GM23248 (cell line): ENCODE results near the gene NFYA. TPM values are rescaled to one million over a fixed set of nuclear protein-coding genes. Genes with fewer than 3 reads are reported as not detected.

Experiments
- DNase-seq: peaks from one replicate; pipeline ENCODE4 v3.0.0-alpha.2; 2015
- H2AFZ ChIP-seq: fragments of 200-600 bp; sonication (generic); 2 replicates; pipeline ENCODE4 v1.6.1; 2016; ENCODE audit warnings: antibody characterized with exemption
- H3F3A ChIP-seq: fragments of 200-600 bp; sonication (generic); 2 replicates; pipeline ENCODE4 v1.6.1; 2016; ENCODE audit warnings: mild to moderate bottlenecking, antibody characterized with exemption, mixed run types; ENCODE audit not compliant: insufficient read depth
- H3K27ac ChIP-seq: fragments of 200-600 bp; sonication (generic); 2 replicates; pipeline ENCODE4 v1.5.1; 2016; ENCODE audit warnings: mild to moderate bottlenecking
- H3K27me3 ChIP-seq: fragments of 200-600 bp; sonication (generic); replicated peaks from 2 replicates; pipeline ENCODE4 v1.6.1; 2016; ENCODE audit warnings: mild to moderate bottlenecking; ENCODE audit not compliant: insufficient read depth
- H3K36me3 ChIP-seq: fragments of 200-600 bp; sonication (generic); 2 replicates; pipeline ENCODE4 v1.6.1; 2016; ENCODE audit warnings: low read depth, mild to moderate bottlenecking
- H3K4me1 ChIP-seq: fragments of 200-600 bp; sonication (generic); 2 replicates; pipeline ENCODE4 v1.6.1; 2016; ENCODE audit warnings: mild to moderate bottlenecking; ENCODE audit not compliant: insufficient read depth
- H3K4me2 ChIP-seq: fragments of 200-600 bp; sonication (generic); one replicate; pipeline ENCODE4 v1.6.1; 2016; ENCODE audit warnings: mild to moderate bottlenecking; ENCODE audit not compliant: unreplicated experiment
- H3K4me3 ChIP-seq: fragments of 200-600 bp; sonication (generic); 2 replicates; pipeline ENCODE4 v1.5.1; 2016; ENCODE audit warnings: mild to moderate bottlenecking
- H3K79me2 ChIP-seq: fragments of 200-600 bp; sonication (generic); 2 replicates; pipeline ENCODE4 v1.6.1; 2016; ENCODE audit warnings: mild to moderate bottlenecking; ENCODE audit not compliant: insufficient read depth
- H3K9ac ChIP-seq: fragments of 200-600 bp; sonication (generic); 2 replicates; pipeline ENCODE4 v1.6.1; 2016; ENCODE audit warnings: mild to moderate bottlenecking
- H3K9me2 ChIP-seq: fragments of 200-600 bp; sonication (generic); 2 replicates; pipeline ENCODE4 v1.6.1; 2016; ENCODE audit warnings: mixed run types, mild to moderate bottlenecking, moderate library complexity; ENCODE audit not compliant: insufficient read depth
- H3K9me3 ChIP-seq: fragments of 200-600 bp; sonication (generic); one replicate; pipeline ENCODE4 v1.6.1; 2017; ENCODE audit warnings: low read depth
- H4K20me1 ChIP-seq: fragments of 200-600 bp; sonication (generic); 2 replicates; pipeline ENCODE4 v1.6.0; 2016; ENCODE audit not compliant: insufficient read depth
- EZH2 ChIP-seq: fragments of 200-600 bp; sonication (generic); IDR thresholded peaks from 2 replicates; pipeline ENCODE4 v1.6.1; 2018; ENCODE audit warnings: antibody characterized with exemption, mild to moderate bottlenecking; ENCODE audit not compliant: insufficient read depth, poor library complexity, severe bottlenecking
- EZH2phosphoT487 ChIP-seq: fragments of 200-600 bp; sonication (generic); IDR thresholded peaks from 2 replicates; pipeline ENCODE4 v1.6.1; 2018; ENCODE audit warnings: antibody characterized with exemption, moderate library complexity, mild to moderate bottlenecking, low read depth; ENCODE audit not compliant: insufficient read depth
- WGBS, 2 experiments: methylation state at CpG; one replicate each; pipeline ENCODE4 v1.1.6; 2015 to 2017; ENCODE audit warnings: low lambda C conversion rate in 2 of 2, low coverage in 1 of 2; ENCODE audit errors: missing lambda C conversion rate in 2 of 2; 5-methylcytosine and 5-hydroxymethylcytosine counted together
- in situ Hi-C: fragments of 300-500 bp; cut with MboI; formaldehyde crosslinking; loops from 2 replicates; pipeline ENCODE4 v1.15.0; 2020
- polyA plus RNA-seq: library from polyadenylated mRNA; unstranded; fragments of >200 nt; fragmentation: Nextera tagmentation; extraction: Ambion mirVana; gene quantifications from 2 replicates; pipeline ENCODE4 v1.2.1, GENCODE V29; 2016
- total RNA-seq: library from RNA; depleted of rRNA; stranded (reverse); fragments of >200 nt; shearing (Covaris generic); gene quantifications from 2 replicates; pipeline ENCODE4 v1.2.3, GENCODE V29; 2014

Gene NFYA
- total and polyA plus RNA-seq, 2 experiments from 2014 or later = 8.8 to 9.4 TPM

DNA sequence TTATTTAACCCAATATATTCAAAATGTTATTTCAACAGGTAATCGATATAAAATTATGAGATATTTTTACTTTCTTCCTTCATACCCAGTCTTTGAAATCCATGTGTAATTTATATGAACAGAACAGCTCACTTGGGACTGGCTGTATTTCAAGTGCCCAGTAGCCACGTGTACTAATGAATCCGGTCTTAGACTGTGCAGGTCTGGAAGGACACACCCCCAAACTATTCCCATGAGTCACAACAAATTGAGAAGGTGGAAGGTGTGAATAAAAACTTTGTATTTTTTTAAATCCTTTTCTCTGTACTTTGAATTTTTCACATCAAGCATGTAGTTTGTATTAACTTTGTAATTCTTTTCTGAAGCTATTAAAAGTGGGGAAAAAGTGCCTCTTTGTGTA lies 36.6 kb upstream of the NFYA start:
- in situ Hi-C loops = no loop called here

DNA sequence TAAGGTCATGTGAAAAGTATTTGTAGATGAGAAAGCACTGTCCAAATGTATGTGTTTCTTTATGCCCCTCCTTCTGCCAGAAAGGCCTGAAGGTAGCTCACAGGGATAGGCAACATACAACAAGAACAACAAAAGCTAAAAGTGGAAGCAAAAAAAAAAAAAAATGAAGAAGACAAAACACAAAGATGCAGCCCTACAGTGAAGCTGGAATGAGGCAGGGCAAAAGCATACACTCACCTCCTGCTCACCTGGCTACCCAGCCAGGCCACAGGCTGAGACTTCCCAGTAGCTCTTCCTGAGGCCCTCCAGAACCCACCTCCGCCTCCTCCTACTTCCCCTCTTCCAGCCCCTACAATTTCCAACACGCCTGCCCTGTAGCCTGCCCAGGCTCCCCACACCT lies 36.2 kb upstream of the NFYA start:
- Histone ChIP-seq H3K27me3 (peaks cover 4% of the 10 kb centered on the region), H3K9ac (no peak overlapping the region), H3K79me2 (no peaks in the 10 kb centered on the region), H2AFZ (no peak overlapping the region), H3K27ac (no peak overlapping the region), H3K4me2 (no peak overlapping the region), H3K9me2 (no peaks in the 10 kb centered on the region), H3K4me3 (no peak overlapping the region), H3K36me3 (no peaks in the 10 kb centered on the region), H3F3A (no peaks in the 10 kb centered on the region), H4K20me1 (no peaks in the 10 kb centered on the region), H3K9me3 (no peaks in the 10 kb centered on the region), H3K4me1 (no peaks in the 10 kb centered on the region)
- DNase-seq = no peak
- in situ Hi-C loops = no loop called here
- 93 to 100% methylated on average over 2 of the region's 2 CpGs for WGBS, 2 experiments
- TF ChIP-seq EZH2phosphoT487 (no peak), EZH2 (no peak)

More for the DNA sequence above, 36.6 kb upstream of the NFYA start:
- Histone ChIP-seq H4K20me1 (no peaks in the 10 kb centered on the region), H2AFZ (no peak overlapping the region), H3K9me2 (no peaks in the 10 kb centered on the region), H3K4me1 (no peaks in the 10 kb centered on the region), H3K79me2 (no peaks in the 10 kb centered on the region), H3K4me2 (no peak overlapping the region), H3K36me3 (no peaks in the 10 kb centered on the region), H3K4me3 (no peak overlapping the region), H3K27me3 (peaks cover 4% of the 10 kb centered on the region), H3K9ac (no peak overlapping the region), H3K9me3 (no peaks in the 10 kb centered on the region), H3K27ac (no peak overlapping the region), H3F3A (no peaks in the 10 kb centered on the region)
- TF ChIP-seq EZH2 (no peak), EZH2phosphoT487 (no peak)
- WGBS, 2 experiments = 52% methylated on average over 3 of the region's 3 CpGs
- no peak for DNase-seq

DNA sequence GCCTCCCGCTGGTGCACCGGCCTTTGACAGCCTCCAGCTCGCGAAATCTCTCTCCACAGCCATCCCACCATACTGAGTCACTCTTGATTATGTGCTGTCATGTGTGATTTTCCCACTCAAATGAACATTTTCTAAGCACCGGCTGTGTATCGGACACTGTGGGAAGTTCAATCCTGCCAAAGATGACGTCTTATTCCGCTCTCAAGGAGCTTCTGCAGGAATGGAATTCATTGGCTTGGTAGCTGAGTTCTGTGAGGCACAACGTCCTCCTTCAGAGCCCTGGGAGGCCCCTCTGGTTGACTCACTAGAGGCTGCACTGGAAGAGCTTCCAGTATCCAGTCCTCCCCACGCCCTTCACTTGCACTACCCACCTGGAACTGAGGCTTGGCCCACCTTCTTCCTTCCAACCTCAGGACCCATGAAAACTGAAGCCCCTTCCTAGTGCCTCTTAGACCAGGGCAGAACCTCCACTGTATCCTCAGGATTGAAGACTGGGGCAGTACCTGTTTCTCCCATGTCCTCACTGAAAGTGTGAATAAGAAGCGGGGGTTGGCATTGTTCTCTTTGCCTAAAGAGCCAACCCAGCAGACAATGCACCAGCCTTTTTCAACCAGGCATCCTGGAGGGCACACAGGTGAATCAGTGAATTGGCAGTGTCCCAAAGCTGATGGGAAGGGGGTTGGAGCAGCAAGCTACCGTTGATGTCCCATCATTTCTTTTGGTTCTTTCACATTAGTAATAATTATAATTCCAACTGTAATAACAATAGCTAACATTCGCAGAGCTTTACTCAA lies 35.5 kb upstream of the NFYA start:
- in situ Hi-C loops = no loop called here
- H3K9me2 ChIP-seq = no peaks in the 10 kb centered on the region
- no peaks in the 10 kb centered on the region for H3F3A ChIP-seq
- peak; percentile 55 for DNase-seq
- no peaks in the 10 kb centered on the region for H3K4me1 ChIP-seq
- WGBS, 2 experiments = 57 to 65% methylated on average over 13 of the region's 13 CpGs
- no peaks in the 10 kb centered on the region for H4K20me1 ChIP-seq
- H3K79me2 ChIP-seq = no peaks in the 10 kb centered on the region
- no peak overlapping the region for H3K4me2 ChIP-seq
- H3K36me3 ChIP-seq = no peaks in the 10 kb centered on the region
- peaks cover 4% of the 10 kb centered on the region for H3K27me3 ChIP-seq
- no peak overlapping the region for H2AFZ ChIP-seq
- H3K27ac ChIP-seq = no peak overlapping the region
- no peak overlapping the region for H3K9ac ChIP-seq
- no peak overlapping the region for H3K4me3 ChIP-seq
- H3K9me3 ChIP-seq = no peaks in the 10 kb centered on the region
- TF ChIP-seq EZH2 = no peak
- no peak for TF ChIP-seq EZH2phosphoT487

DNA sequence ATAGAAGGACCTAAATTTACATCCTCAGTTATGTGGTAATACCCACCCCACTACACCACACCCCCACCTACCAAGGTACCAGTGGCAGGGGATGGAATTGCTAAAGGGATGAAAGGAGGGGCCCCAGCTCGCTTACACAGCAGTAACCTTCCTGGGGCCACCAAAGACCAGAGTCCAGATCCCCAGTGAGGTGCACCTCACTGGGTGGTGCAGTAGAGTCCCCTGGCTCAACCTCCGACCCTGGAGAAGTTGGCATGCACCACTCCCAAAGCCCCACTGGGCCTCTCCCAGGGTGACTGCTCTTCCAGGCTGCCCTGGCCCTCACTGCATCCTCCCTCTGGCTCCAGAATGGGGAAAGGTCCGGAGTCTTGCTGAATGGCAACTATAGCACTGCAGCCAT lies 34.6 kb upstream of the NFYA start:
- no peaks in the 10 kb centered on the region for H4K20me1 ChIP-seq
- DNase-seq = no peak
- H3F3A ChIP-seq = no peaks in the 10 kb centered on the region
- no peaks in the 10 kb centered on the region for H3K79me2 ChIP-seq
- no peak overlapping the region for H3K27ac ChIP-seq
- no peak overlapping the region for H3K4me2 ChIP-seq
- no peak overlapping the region for H3K9ac ChIP-seq
- H3K9me2 ChIP-seq = no peaks in the 10 kb centered on the region
- in situ Hi-C loops = no loop called here
- H3K4me1 ChIP-seq = no peaks in the 10 kb centered on the region
- no peak overlapping the region for H3K4me3 ChIP-seq
- H3K9me3 ChIP-seq = no peaks in the 10 kb centered on the region
- WGBS, 2 experiments = 45 to 61% methylated on average over 3 of the region's 3 CpGs
- H2AFZ ChIP-seq = no peak overlapping the region
- TF ChIP-seq EZH2phosphoT487 (no peak), EZH2 (no peak)
- peaks cover 4% of the 10 kb centered on the region for H3K27me3 ChIP-seq
- no peaks in the 10 kb centered on the region for H3K36me3 ChIP-seq
